ENCODE measurements around the gene GPX5. TPM values are rescaled to one million over a fixed set of nuclear protein-coding genes. Genes with fewer than 3 reads are reported as not detected.

Gene GPX5
- total RNA-seq, 1 experiment from 2014 or later: not detected

DNA sequence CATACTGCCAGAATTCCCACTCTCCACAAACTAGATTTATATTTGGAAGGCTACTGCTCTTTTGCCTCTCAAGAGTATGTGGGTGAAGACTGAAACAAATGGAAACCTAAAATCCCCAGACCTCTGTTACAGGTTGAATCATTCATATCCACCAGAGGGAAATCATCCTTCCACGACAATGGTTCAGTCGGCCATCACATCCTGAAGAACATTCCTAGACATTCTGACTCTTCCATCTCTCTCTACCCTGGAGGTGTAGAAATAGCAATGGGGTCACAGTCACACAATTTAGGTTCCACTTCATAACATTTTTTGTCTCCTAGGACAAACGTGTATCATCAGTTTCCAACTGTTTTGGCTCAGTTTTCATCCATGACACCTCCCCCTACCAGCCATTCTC lies 8.6 kb downstream of the GPX5 start:
- DNase-seq (ENCODE audit: low spot score): no peak

DNA sequence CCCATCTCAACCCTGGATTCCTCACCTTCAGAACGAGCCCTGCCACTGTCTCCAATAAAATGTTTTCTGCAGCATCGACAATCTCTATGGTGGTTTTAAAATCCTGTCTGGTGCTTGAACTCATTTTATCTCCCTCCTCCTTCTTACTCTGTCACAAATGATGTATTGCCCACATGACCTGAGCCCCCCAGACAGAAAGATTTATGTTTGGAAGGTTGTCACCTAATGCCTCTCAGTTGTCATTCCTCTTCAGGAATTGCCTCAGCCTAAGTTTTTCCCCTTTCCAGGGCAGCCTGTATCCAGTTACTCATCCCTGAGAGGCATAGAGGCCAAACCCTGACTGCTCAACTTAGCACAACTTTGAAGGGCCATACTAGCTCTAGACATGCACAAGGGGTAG lies 9.2 kb downstream of the GPX5 start:
- ChIA-PET POLR2A (ENCODE audit: low non-redundant PET) (no interaction called here), CTCF (no interaction called here)
- TF ChIP-seq, protein P1, sequence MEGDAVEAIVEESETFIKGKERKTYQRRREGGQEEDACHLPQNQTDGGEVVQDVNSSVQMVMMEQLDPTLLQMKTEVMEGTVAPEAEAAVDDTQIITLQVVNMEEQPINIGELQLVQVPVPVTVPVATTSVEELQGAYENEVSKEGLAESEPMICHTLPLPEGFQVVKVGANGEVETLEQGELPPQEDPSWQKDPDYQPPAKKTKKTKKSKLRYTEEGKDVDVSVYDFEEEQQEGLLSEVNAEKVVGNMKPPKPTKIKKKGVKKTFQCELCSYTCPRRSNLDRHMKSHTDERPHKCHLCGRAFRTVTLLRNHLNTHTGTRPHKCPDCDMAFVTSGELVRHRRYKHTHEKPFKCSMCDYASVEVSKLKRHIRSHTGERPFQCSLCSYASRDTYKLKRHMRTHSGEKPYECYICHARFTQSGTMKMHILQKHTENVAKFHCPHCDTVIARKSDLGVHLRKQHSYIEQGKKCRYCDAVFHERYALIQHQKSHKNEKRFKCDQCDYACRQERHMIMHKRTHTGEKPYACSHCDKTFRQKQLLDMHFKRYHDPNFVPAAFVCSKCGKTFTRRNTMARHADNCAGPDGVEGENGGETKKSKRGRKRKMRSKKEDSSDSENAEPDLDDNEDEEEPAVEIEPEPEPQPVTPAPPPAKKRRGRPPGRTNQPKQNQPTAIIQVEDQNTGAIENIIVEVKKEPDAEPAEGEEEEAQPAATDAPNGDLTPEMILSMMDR (conservative IDR thresholded peaks at IDR 0.05; ENCODE audit: low read depth, low read length): no peak
- TF ChIP-seq EZH2 (IDR thresholded peaks at IDR 0.05; ENCODE audit: borderline replicate concordance, low read depth, low read length, poor library complexity, severe bottlenecking): no peak
- Histone ChIP-seq H3K4me1 (ENCODE audit: insufficient read depth, low read length, poor library complexity, severe bottlenecking) (no peaks in the 10 kb centered on the region), H3K27me3 (replicated peaks; ENCODE audit: insufficient read depth, low read depth, low read length, poor library complexity) (no peaks in the 10 kb centered on the region), H3K27ac (ENCODE audit: low read depth, low read length, poor library complexity, severe bottlenecking) (no peak overlapping the region), H3K36me3 (ENCODE audit: insufficient read depth, low read length, poor library complexity, severe bottlenecking) (no peaks in the 10 kb centered on the region), H3K9me3 (ENCODE audit: low read depth, low read length, poor library complexity, severe bottlenecking) (no peaks in the 10 kb centered on the region), H3K4me3 (ENCODE audit: low read depth, low read length, poor library complexity, severe bottlenecking) (no peak overlapping the region)
- intact Hi-C loops (cut with micrococcal nuclease; ENCODE audit: unreplicated experiment): no loop called here
- BruUV-seq (replicated peaks): no TSS peak
- no peak for DNase-seq (ENCODE audit: low spot score)

More for the DNA sequence above, 8.6 kb downstream of the GPX5 start:
- no TSS peak for BruUV-seq (replicated peaks)
- Histone ChIP-seq H3K4me3 (ENCODE audit: low read depth, low read length, poor library complexity, severe bottlenecking) (no peak overlapping the region), H3K9me3 (ENCODE audit: low read depth, low read length, poor library complexity, severe bottlenecking) (no peaks in the 10 kb centered on the region), H3K27me3 (replicated peaks; ENCODE audit: insufficient read depth, low read depth, low read length, poor library complexity) (no peaks in the 10 kb centered on the region), H3K27ac (ENCODE audit: low read depth, low read length, poor library complexity, severe bottlenecking) (no peak overlapping the region), H3K36me3 (ENCODE audit: insufficient read depth, low read length, poor library complexity, severe bottlenecking) (no peaks in the 10 kb centered on the region), H3K4me1 (ENCODE audit: insufficient read depth, low read length, poor library complexity, severe bottlenecking) (no peaks in the 10 kb centered on the region)
- ChIA-PET POLR2A (ENCODE audit: low non-redundant PET) (no interaction called here), CTCF (no interaction called here)
- TF ChIP-seq, protein P1 (conservative IDR thresholded peaks at IDR 0.05; ENCODE audit: low read depth, low read length): no peak
- TF ChIP-seq EZH2 (IDR thresholded peaks at IDR 0.05; ENCODE audit: borderline replicate concordance, low read depth, low read length, poor library complexity, severe bottlenecking): no peak
- intact Hi-C loops (cut with micrococcal nuclease; ENCODE audit: unreplicated experiment): no loop called here

DNA sequence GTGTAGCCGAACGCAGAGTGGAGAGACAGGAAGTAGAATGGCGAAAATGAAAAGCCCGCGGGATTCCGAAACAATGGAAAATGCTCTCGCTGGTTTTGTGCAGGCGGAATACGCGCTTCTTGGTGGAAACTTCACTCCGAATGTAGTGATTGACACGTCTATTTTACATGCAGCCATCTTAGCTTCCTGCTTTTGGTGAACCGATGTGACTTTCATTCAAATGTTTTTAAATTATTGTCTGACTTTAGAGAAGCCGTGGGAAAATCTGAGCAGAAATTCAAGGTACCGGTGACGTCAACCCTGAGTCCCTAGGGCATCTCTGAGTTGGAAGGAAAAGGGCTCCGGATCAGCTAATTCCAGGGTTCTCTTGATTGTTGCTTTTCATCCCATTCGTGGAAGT lies 11.4 kb downstream of the GPX5 start:
- Histone ChIP-seq H3K9me3 (ENCODE audit: low read depth, low read length, poor library complexity, severe bottlenecking) (no peaks in the 10 kb centered on the region), H3K4me1 (ENCODE audit: insufficient read depth, low read length, poor library complexity, severe bottlenecking) (peaks cover under 1% of the 10 kb centered on the region), H3K27me3 (replicated peaks; ENCODE audit: insufficient read depth, low read depth, low read length, poor library complexity) (no peaks in the 10 kb centered on the region), H3K27ac (ENCODE audit: low read depth, low read length, poor library complexity, severe bottlenecking) (no peak overlapping the region), H3K36me3 (ENCODE audit: insufficient read depth, low read length, poor library complexity, severe bottlenecking) (no peaks in the 10 kb centered on the region), H3K4me3 (ENCODE audit: low read depth, low read length, poor library complexity, severe bottlenecking) (peak overlapping the region; percentile 29)
- ChIA-PET POLR2A (ENCODE audit: low non-redundant PET) (no interaction called here), CTCF (no interaction called here)
- no peak for TF ChIP-seq EZH2 (IDR thresholded peaks at IDR 0.05; ENCODE audit: borderline replicate concordance, low read depth, low read length, poor library complexity, severe bottlenecking)
- TF ChIP-seq, protein P1 (conservative IDR thresholded peaks at IDR 0.05; ENCODE audit: low read depth, low read length): no peak
- intact Hi-C loops (cut with micrococcal nuclease; ENCODE audit: unreplicated experiment): no loop called here
- BruUV-seq (replicated peaks): no TSS peak
- DNase-seq (ENCODE audit: low spot score): peak; percentile 47
